GM18520 (cell line): ENCODE measurements around the gene APOA1.
"Not testable (repeated sequence)": the region's sequence is repeated elsewhere in the genome, so short reads cannot be mapped to it uniquely, and the experiment has no call there.

Experiments
- ATAC-seq: cut with Tn5 transposase; IDR thresholded peaks from one replicate; pipeline ENCODE4 v1.9.1; 2021; ENCODE audit not compliant: unreplicated experiment

The APOA1 gene

GRCh38 chr11:116821050-116821918 lies 16.1 kb downstream of the APOA1 start:
- no peak for ATAC-seq

- no peak for ATAC-seq
Measured at GRCh38 chr11:116819049-116819448, 18.4 kb downstream of the APOA1 start.

- no peak for ATAC-seq
Measured at GRCh38 chr11:116814502-116814901, 22.9 kb downstream of the APOA1 start.

- ATAC-seq: no peak
Measured at GRCh38 chr11:116813781-116814471, 23.5 kb downstream of the APOA1 start.

- ATAC-seq: no peak
Measured at GRCh38 chr11:116813170-116813569, 24.3 kb downstream of the APOA1 start.

- ATAC-seq: no peak
Measured at GRCh38 chr11:116812109-116812508, 25.3 kb downstream of the APOA1 start.

GRCh38 chr11:116811194-116811593 lies 26.2 kb downstream of the APOA1 start:
- ATAC-seq: no peak

- no peak for ATAC-seq
Measured at GRCh38 chr11:116808262-116809175, 28.9 kb downstream of the APOA1 start.

GRCh38 chr11:116807601-116808261 lies 29.7 kb downstream of the APOA1 start:
- no peak for ATAC-seq

- ATAC-seq: no peak
Measured at GRCh38 chr11:116804001-116804400, 33.4 kb downstream of the APOA1 start.

- not testable (repeated sequence) for ATAC-seq
Measured at GRCh38 chr11:116801662-116802061, 35.8 kb downstream of the APOA1 start.

- no peak for ATAC-seq
Measured at GRCh38 chr11:116800610-116801009, 36.8 kb downstream of the APOA1 start.

GRCh38 chr11:116798368-116798767 lies 39.1 kb downstream of the APOA1 start:
- no peak for ATAC-seq

- no peak for ATAC-seq
Measured at GRCh38 chr11:116797816-116798215, 39.6 kb downstream of the APOA1 start.

GRCh38 chr11:116796548-116796947 lies 40.9 kb downstream of the APOA1 start:
- ATAC-seq: no peak

GRCh38 chr11:116794851-116795250 lies 42.6 kb downstream of the APOA1 start:
- no peak for ATAC-seq

- no peak for ATAC-seq
Measured at GRCh38 chr11:116793772-116794097, 43.7 kb downstream of the APOA1 start.

GRCh38 chr11:116792869-116793771 lies 44.3 kb downstream of the APOA1 start:
- ATAC-seq: no peak

GRCh38 chr11:116792144-116792868 lies 45.1 kb downstream of the APOA1 start:
- no peak for ATAC-seq
